Measurements from ENCODE around the gene ARTN. TPM values are rescaled to one million over a fixed set of nuclear protein-coding genes. Genes with fewer than 3 reads are reported as not detected.

Gene ARTN
- total and polyA plus RNA-seq, 9 of the 15 experiments (the other 6 are each of a cell fraction or from before 2014, with no cell fraction given) = 0.06 to 0.38 TPM; not detected in 7

GRCh38 chr1:43974443-43975248 lies 41.0 kb downstream of the ARTN start, which contains the start of gene ATP6V0B (continued):
- TF ChIP-seq MEF2D (tag; conservative IDR thresholded peaks at IDR 0.05; ENCODE audit: low read depth) (no peak), THRB (CRISPR knock-in tag; conservative IDR thresholded peaks at IDR 0.05) (no peak), ZNF253 (CRISPR knock-in tag; conservative IDR thresholded peaks at IDR 0.05) (no peak), ZNF384 (IDR thresholded peaks at IDR 0.05; ENCODE audit: low read depth, low read length) (no peak), THAP12 (CRISPR knock-in tag; IDR thresholded peaks at IDR 0.05) (peak; percentile 83; the same call in 1 of the 2 replicates), RFX7 (CRISPR knock-in tag; IDR thresholded peaks at IDR 0.05) (no peak), PURB (CRISPR knock-in tag; IDR thresholded peaks at IDR 0.05; ENCODE audit: low read depth) (no peak), NKRF (IDR thresholded peaks at IDR 0.05; ENCODE audit: borderline replicate concordance) (peak; percentile 66; the same call in 1 of the 2 replicates), ZNF140 (CRISPR knock-in tag; IDR thresholded peaks at IDR 0.05) (no peak), COPS2 (conservative IDR thresholded peaks at IDR 0.05) (no peak), SRSF1 (IDR thresholded peaks at IDR 0.05; ENCODE audit: low read depth, low read length) (no peak), NR2C2 (CRISPR knock-in tag; IDR thresholded peaks at IDR 0.05) (peak; percentile 90), NR2C2 (tag; IDR thresholded peaks at IDR 0.05) (peak; percentile 91), HDAC2 (IDR thresholded peaks at IDR 0.05) (peak; percentile 29; the same call in 1 of the 2 replicates), U2AF2 (optimal IDR thresholded peaks at IDR 0.05; ENCODE audit: low read depth, low read length) (no peak), SNAPC5 (CRISPR knock-in tag; IDR thresholded peaks at IDR 0.05) (no peak)
- TF ChIP-seq, protein P1, sequence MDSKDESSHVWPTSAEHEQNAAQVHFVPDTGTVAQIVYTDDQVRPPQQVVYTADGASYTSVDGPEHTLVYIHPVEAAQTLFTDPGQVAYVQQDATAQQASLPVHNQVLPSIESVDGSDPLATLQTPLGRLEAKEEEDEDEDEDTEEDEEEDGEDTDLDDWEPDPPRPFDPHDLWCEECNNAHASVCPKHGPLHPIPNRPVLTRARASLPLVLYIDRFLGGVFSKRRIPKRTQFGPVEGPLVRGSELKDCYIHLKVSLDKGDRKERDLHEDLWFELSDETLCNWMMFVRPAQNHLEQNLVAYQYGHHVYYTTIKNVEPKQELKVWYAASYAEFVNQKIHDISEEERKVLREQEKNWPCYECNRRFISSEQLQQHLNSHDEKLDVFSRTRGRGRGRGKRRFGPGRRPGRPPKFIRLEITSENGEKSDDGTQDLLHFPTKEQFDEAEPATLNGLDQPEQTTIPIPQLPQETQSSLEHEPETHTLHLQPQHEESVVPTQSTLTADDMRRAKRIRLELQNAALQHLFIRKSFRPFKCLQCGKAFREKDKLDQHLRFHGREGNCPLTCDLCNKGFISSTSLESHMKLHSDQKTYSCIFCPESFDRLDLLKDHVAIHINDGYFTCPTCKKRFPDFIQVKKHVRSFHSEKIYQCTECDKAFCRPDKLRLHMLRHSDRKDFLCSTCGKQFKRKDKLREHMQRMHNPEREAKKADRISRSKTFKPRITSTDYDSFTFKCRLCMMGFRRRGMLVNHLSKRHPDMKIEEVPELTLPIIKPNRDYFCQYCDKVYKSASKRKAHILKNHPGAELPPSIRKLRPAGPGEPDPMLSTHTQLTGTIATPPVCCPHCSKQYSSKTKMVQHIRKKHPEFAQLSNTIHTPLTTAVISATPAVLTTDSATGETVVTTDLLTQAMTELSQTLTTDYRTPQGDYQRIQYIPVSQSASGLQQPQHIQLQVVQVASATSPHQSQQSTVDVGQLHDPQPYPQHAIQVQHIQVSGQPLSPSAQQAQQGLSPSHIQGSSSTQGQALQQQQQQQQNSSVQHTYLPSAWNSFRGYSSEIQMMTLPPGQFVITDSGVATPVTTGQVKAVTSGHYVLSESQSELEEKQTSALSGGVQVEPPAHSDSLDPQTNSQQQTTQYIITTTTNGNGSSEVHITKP (IDR thresholded peaks at IDR 0.05; ENCODE audit: partially characterized antibody) = no peak
- TF ChIP-seq, protein P2, sequence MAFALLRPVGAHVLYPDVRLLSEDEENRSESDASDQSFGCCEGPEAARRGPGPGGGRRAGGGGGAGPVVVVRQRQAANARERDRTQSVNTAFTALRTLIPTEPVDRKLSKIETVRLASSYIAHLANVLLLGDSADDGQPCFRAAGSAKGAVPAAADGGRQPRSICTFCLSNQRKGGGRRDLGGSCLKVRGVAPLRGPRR (CRISPR knock-in tag; IDR thresholded peaks at IDR 0.05) = 0 out of 2 replicates have a peak, but pooled peaks have one; percentile 36

Measured in K562 (cell line).